ENCODE data around the gene ZG16.
"Not testable (repeated sequence)": the region's sequence is repeated elsewhere in the genome, so short reads cannot be mapped to it uniquely, and the experiment has no call there.

The ZG16 gene

DNA sequence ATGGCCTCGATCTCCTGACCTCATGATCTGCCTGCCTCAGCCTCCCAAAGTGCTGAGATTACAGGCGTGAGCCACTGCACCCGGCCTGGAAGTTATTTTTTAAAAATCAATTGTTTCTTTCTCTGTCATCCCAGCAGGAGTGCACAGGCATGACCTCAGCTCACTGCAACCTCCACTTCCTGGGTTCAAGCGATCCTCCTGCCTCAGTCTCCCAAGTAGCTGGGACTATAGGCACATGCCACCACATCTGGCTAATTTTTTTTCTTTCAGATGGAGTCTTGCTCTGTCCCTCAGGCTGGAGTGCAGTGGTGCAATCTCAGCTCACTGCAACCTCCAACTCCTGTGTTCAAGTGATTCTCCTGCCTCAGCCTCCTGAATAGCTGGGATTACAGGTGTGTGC lies 9.1 kb downstream of the ZG16 start:
- not testable (repeated sequence) for DNase-seq (ENCODE audit: low read depth)

- DNase-seq (ENCODE audit: low read depth) = no peak
Measured at GRCh38 chr16:29789775-29790182, 11.7 kb downstream of the ZG16 start.

DNA sequence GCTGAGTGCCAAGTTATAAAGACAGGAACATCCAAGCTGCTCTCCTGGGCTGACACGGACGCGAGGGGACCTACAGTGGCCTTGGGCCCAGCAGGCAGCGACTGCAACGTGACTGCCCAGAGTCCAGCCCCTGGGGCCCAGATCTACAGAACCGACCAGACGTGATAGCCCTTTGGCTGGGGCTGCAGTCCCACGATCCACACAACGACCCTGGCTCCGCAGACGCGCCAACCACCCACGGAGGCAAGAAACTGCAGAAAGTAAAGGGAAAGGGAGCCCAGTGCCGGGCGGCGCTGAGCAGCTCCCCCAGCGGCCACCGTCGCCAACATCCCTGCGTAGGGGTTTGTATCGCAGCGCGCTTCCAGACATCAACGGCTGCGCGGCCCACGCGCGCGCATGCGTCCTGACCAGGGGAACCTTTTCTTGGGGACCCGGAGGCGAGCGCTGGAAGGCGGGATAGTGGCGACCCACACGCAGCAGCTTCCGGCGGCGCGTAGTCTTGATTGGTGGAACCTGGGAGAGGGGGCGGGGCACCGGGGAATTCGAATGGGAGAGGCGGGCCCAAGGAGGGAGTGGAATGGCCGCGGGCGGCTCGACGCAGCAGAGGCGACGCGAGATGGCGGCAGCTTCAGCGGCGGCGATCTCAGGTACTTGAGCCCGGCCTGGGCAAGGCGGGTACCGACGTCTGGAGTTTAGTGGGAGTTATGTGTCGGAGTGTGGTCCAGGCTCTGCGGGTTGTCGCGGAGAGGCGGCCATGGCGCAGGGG lies 12.3 kb downstream of the ZG16 start, which contains the start of gene KIF22:
KIF22 (plus strand) TSS at position 569 of the 766 bp plus-strand sequence; CDS start at position 578, 9 bp downstream.
- peak; percentile 100 for DNase-seq (ENCODE audit: low read depth)

DNA sequence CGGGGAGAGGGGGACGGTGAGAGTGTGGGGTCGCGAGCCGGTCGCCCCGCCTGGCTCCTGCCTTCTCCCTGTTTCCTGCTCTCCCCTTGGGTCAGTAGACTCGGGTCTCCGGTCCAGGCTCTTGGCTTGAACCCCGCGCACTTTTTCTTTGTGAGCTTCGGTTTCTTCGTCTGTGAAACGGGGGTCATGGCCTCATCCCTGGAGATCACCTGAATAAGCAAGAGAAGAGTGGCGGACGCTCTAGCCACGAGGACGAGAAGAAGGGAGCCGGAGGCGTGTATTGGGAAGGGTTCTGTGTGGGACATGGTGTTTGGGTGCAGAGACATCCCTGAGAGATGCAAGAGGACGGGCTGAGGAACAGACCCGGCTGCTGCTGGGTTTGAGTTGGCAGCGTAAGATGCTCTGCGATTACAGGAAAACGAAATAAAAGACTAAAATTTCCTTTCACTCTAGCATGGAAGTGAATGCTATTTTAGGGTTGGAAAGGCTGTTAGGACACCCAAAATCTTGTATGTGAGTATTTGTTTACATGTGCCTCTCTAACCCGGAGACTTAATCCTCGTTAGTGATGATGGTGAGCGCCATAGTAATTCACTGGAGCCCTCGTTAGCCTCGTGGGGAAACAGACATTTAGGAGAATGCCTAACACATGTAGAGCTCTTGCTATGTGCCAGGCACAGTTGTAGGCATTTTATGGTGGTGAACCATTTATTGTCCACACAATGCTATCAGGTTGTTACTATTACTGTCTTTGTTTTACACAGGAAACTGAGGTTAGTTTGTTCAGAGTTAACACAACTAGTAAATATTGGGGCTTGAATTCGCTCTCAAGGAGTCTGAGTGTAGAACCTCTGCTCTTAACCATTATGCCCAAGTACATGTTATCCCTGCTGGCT lies 13.1 kb downstream of the ZG16 start:
- no peak for DNase-seq (ENCODE audit: low read depth)

DNA sequence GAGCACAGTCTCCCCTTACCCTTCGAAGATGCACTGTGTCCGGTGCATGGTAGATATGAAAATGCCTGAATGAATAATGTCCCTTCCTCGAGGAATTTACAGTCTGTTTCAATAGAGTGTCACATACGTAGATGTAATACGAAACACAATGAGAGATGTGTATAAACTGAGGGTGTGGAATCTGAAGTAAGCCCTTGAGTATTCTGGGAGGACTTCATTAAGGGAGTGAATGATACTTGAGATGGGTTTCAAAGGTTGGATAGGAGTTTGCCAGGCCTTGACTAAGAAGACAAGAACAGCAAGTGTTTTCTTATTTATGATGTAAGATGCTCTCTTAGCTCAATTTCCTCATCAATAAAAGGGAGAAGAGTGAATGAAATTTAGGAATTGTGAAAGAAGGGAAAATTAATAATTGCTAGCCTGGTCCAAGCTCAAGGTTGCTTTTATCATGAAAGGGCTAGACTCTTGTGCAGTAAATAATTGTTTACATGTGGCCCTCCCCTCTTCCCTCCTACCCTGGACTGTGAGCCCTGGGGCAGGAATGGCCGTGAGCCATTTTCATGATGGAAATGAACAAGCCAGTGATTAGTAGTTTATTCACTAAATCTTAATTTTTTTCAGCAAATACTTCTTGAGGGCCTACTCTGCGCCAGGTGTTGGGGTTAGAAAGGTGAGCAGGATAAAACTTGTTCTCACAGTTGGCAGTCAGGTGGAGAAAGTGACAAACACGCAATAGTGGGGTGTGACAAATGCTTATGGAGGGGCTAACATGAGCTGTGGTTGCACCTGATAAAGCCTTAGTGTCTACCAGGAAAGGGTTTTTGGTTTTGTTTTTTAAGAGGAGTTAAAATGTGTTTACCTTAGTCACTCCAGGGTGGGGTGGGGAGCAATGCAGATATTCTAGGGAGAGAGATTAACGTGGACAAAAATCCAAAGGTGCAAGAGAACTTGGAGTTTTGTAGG lies 14.1 kb downstream of the ZG16 start:
- DNase-seq (ENCODE audit: low read depth) = no peak

- not testable (repeated sequence) for DNase-seq (ENCODE audit: low read depth)
Measured at GRCh38 chr16:29793153-29793552, 15.1 kb downstream of the ZG16 start.

GRCh38 chr16:29794231-29794710 lies 16.2 kb downstream of the ZG16 start:
- DNase-seq (ENCODE audit: low read depth) = no peak

DNA sequence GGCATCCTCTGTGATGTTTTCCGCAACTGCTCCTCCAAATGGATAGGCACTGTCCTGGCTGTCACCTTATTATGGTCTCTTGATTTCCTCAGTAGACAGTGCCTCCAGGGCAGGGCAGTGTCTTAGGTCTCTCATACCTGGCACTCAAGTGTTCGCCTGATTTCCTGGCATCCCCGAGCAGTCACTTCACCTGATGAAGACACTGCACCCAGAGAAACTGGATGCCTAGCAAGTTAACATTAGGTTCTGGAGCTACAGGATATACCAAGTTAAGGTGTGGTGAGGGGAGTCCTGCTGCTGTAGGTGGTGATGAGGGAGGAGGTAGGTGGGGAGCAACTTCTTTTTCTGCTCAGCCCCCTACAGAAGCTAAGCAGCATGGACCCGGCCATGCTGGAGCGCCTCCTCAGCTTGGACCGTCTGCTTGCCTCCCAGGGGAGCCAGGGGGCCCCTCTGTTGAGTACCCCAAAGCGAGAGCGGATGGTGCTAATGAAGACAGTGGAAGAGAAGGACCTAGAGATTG lies 24.4 kb downstream of the ZG16 start:
- DNase-seq (ENCODE audit: low read depth) = no peak

GRCh38 chr16:29804020-29804419 lies 26.0 kb downstream of the ZG16 start:
- no peak for DNase-seq (ENCODE audit: low read depth)

GRCh38 chr16:29804455-29805231 lies 26.6 kb downstream of the ZG16 start:
- no peak for DNase-seq (ENCODE audit: low read depth)

GRCh38 chr16:29805232-29806098 lies 27.4 kb downstream of the ZG16 start:
- peak; percentile 96 for DNase-seq (ENCODE audit: low read depth)

DNA sequence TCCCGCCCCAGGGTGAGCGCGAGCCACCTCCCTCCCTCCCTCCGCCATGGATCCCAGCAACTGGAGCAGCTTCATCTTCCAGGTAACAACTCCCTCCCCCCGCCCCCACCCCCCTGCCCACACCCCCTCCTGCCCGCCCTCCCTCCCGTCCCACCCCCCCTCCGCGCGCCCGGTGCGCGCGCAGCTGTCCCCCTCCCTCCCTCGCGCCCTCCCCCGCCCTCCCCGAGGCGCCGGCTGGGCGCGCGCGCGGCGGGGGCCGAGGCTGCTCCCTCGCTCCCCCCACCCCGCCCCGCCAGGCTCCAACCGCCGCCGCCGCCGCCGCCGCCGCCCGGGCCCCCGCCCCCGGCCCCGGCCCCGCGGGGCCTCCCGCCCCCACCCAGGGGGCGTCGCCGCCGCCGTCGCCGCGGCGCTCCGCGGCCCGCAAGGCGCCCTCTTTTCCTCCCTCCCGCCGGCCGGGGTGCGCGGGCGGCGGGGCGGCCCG lies 28.1 kb downstream of the ZG16 start, which contains the start of gene MAZ:
MAZ (plus strand) TSS at position 431 of the 481 bp plus-strand sequence. CDS start 173 bp downstream, outside the sequence.
- peak; percentile 71 for DNase-seq (ENCODE audit: low read depth)

DNA sequence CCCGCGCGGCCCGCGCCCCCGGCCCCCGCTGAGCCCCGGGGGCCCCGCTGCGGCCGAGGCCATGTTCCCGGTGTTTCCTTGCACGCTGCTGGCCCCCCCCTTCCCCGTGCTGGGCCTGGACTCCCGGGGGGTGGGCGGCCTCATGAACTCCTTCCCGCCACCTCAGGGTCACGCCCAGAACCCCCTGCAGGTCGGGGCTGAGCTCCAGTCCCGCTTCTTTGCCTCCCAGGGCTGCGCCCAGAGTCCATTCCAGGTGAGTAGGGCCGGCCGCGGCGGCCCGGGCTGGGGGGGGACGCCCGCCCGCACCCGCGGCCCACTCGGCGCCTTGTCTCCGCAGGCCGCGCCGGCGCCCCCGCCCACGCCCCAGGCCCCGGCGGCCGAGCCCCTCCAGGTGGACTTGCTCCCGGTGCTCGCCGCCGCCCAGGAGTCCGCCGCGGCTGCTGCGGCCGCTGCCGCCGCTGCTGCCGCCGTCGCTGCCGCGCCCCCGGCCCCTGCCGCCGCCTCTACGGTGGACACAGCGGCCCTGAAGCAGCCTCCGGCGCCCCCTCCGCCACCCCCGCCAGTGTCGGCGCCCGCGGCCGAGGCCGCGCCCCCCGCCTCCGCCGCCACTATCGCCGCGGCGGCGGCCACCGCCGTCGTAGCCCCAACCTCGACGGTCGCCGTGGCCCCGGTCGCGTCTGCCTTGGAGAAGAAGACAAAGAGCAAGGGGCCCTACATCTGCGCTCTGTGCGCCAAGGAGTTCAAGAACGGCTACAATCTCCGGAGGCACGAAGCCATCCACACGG lies 28.8 kb downstream of the ZG16 start:
- DNase-seq (ENCODE audit: low read depth) = peak; percentile 59

DNA sequence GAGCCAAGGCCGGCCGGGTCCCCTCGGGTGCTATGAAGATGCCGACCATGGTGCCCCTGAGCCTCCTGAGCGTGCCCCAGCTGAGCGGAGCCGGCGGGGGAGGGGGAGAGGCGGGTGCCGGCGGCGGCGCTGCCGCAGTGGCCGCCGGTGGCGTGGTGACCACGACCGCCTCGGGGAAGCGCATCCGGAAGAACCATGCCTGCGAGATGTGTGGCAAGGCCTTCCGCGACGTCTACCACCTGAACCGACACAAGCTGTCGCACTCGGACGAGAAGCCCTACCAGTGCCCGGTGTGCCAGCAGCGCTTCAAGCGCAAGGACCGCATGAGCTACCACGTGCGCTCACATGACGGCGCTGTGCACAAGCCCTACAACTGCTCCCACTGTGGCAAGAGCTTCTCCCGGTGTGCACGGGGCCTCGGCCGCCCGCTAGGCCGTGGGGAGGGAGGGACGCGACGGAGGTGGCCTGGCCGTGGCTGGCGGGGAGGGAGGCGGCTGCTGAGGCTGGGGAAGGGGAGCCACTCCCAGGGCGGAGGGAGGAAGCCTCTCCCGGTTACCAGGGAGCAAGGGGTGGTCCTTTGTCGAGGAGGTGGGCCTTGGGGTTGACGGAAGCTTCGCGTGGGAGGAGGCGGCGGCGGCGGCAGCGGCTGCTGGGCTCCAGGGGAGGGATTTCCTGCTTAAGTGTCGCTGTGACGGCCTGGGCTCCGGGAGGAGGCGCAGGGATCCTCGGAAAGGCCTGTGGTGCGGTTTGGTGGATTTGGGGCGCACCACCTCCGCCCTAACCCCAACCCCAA lies 29.6 kb downstream of the ZG16 start:
- DNase-seq (ENCODE audit: low read depth) = peak; percentile 87

DNA sequence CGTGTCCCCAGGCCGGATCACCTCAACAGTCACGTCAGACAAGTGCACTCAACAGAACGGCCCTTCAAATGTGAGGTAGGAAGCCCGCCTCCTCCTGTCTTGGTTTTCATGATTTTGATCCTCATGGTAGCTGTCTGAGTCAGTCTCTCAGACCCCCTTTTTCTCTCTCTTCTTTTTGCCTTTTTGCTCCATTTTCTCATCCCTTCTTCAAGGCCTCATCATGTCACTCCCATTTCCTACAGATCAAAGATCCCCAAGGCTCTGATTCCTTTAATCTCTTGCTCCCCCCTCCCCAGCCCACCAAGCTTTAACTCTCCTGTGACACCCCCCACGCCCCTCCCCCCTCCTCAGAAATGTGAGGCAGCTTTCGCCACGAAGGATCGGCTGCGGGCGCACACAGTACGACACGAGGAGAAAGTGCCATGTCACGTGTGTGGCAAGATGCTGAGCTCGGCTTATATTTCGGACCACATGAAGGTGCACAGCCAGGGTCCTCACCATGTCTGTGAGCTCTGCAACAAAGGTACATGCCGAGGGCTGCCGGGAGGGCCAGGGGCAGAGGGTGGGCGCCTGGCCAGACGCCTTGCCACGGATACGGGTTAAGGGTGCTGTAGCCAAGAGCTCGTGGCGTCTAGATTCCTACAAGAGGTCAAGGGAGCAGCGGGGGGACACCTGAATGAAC lies 30.3 kb downstream of the ZG16 start:
- no peak for DNase-seq (ENCODE audit: low read depth)

DNA sequence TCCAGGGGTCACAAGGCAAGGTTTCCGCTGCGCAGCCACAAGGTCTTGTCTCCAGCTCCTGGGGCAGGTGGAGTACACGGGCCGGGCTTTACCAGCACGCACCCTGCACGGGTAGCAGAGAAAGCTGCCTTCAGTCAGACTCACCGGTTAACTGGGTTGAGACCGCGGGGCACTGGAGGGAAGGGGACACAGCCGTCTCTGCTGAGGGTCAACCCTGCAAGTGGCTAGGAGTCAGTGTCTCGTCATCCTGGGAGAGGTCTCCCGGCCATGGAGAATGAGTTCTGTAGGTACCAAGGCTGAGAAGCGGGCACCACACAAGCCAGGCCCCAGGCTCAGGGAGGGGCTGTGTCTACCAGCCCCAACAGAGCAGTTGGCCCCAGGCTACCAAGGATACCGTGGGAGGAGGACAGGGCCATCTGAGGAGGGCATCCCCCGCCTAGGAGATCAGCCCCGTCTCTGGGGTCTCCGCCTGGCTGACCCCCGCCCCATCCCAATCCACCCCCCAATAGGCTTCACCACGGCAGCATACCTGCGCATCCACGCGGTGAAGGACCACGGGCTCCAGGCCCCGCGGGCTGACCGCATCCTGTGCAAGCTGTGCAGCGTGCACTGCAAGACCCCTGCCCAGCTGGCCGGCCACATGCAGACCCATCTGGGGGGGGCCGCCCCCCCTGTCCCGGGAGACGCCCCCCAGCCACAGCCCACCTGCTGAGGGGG lies 31.1 kb downstream of the ZG16 start:
- no peak for DNase-seq (ENCODE audit: low read depth)
